Measurements from ENCODE around the gene PLAAT2.

PLAAT2 gene

GRCh38 chr11:63518548-63518947 is 44.6 kb downstream of the PLAAT2 start:
- no peak for DNase-seq (ENCODE audit: low read depth)

GRCh38 chr11:63517156-63517555 is 46.0 kb downstream of the PLAAT2 start:
- DNase-seq (ENCODE audit: low read depth): no peak

- DNase-seq (ENCODE audit: low read depth): no peak
Observed at GRCh38 chr11:63516109-63516508, 47.1 kb downstream of the PLAAT2 start.

GRCh38 chr11:63512816-63513215 is 50.4 kb downstream of the PLAAT2 start:
- DNase-seq (ENCODE audit: low read depth): no peak

- no peak for DNase-seq (ENCODE audit: low read depth)
Observed at GRCh38 chr11:63511048-63511748, 52.0 kb downstream of the PLAAT2 start.

GRCh38 chr11:63510360-63511047 is 52.7 kb downstream of the PLAAT2 start:
- DNase-seq (ENCODE audit: low read depth): no peak

- no peak for DNase-seq (ENCODE audit: low read depth)
Observed at GRCh38 chr11:63508745-63509144, 54.4 kb downstream of the PLAAT2 start.

GRCh38 chr11:63508009-63508408 is 55.2 kb downstream of the PLAAT2 start:
- DNase-seq (ENCODE audit: low read depth): no peak

- no peak for DNase-seq (ENCODE audit: low read depth)
Observed at GRCh38 chr11:63507511-63507910, 55.7 kb downstream of the PLAAT2 start.

- no peak for DNase-seq (ENCODE audit: low read depth)
Observed at GRCh38 chr11:63506876-63507275, 56.3 kb downstream of the PLAAT2 start.

GRCh38 chr11:63505857-63506528 is 57.2 kb downstream of the PLAAT2 start, which contains the start of gene LGALS12:
Gene LGALS12 (plus strand): TSS chr11:63506084. CDS start chr11:63506459, 375 bp downstream.
- DNase-seq (ENCODE audit: low read depth): no peak

- DNase-seq (ENCODE audit: low read depth): no peak
Observed at GRCh38 chr11:63504933-63505586, 58.1 kb downstream of the PLAAT2 start.

- no peak for DNase-seq (ENCODE audit: low read depth)
Observed at GRCh38 chr11:63504054-63504453, 59.1 kb downstream of the PLAAT2 start.

GRCh38 chr11:63503492-63503891 is 59.7 kb downstream of the PLAAT2 start:
- no peak for DNase-seq (ENCODE audit: low read depth)

Data from activated gamma-delta T cell treated with anti-CD3 and anti-CD28 coated beads, Interleukin-2, amount 50 U/mL, for 16 hours (primary cell).